Measurements from ENCODE around the gene HACD3.
"Not testable (repeated sequence)": the region's sequence is repeated elsewhere in the genome, so short reads cannot be mapped to it uniquely, and the experiment has no call there.

GRCh38 chr15:65549288-65549687 lies 19.0 kb downstream of the HACD3 start:
- TF ChIP-seq CTCF (optimal IDR thresholded peaks at IDR 0.05 in 1 of 3, IDR thresholded peaks at IDR 0.05 in 1 of 3, conservative IDR thresholded peaks at IDR 0.05 in 1 of 3; ENCODE audit: extremely low read depth in 1 of 3, insufficient read depth in 2 of 3, low read length in 3 of 3); EZH2 (IDR thresholded peaks at IDR 0.05; ENCODE audit: low read length): not testable (repeated sequence)

Data from keratinocyte (primary cell).